Measurements from ENCODE around the gene MMP17.
"Not testable (repeated sequence)": the region's sequence is repeated elsewhere in the genome, so short reads cannot be mapped to it uniquely, and the experiment has no call there.

MMP17 gene

DNA sequence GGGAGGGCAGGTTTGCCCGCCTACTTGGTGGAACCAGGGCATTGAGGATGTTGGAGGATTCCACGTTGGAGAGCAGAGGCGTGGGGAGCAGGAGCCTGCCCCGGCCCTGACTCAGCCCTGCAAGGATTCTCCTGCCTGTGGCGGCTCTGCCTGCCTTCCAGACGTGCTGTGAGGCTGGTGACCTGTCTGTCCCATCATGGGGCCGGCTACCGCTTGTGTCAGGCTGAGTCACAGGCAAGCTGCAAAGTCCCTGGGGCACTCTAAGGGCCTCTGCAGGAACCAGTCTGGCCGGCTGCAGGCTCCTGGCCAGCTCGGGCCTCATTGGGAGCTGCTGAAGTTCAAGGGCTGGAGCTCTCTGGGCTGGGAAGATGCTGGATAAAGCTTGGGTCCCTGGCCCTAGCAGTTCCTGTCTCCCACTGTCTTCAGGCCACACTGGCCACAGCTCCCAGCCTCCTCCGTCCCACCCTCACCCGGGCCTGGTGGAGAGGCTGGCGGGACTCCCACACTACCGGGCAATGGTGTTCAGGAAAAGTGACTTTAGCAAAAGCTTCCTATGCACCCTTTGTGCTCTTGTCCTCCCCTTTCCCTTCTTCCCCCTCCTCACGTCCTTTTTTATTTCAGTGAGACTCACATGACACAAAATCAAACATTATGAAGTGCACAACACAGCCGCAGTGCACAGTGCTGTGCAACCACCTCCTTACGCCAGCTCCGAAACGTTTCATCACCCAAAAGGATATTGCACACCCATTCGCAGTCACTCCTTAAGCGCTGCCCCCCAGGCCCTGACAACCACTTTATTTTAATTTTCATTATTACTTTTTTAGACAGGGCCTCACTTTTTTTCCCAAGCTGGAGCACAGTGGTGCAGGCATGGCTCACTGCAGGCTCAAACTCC, 44.2 kb downstream of the MMP17 start:
- peak overlapping the region; percentile 19 for H3K4me3 ChIP-seq (ENCODE audit: low read depth, low read length)
- DNase-seq (ENCODE audit: low read depth): peak; percentile 98
- TF ChIP-seq MYC (IDR thresholded peaks at IDR 0.05; ENCODE audit: low read depth, low read length) (no peak; the same call in 1 of the 2 replicates), CTCF (IDR thresholded peaks at IDR 0.05; ENCODE audit: low read depth, low read length) (no peak), POLR2A (IDR thresholded peaks at IDR 0.05; ENCODE audit: extremely low read depth, insufficient read length) (peak; percentile 21), MAX (IDR thresholded peaks at IDR 0.05; ENCODE audit: low read depth, low read length) (peak; percentile 47)

- H3K4me3 ChIP-seq (ENCODE audit: low read depth, low read length): no peak overlapping the region
These were observed 45.1 kb downstream of the MMP17 start for GRCh38 chr12:131873293-131873692.

DNA sequence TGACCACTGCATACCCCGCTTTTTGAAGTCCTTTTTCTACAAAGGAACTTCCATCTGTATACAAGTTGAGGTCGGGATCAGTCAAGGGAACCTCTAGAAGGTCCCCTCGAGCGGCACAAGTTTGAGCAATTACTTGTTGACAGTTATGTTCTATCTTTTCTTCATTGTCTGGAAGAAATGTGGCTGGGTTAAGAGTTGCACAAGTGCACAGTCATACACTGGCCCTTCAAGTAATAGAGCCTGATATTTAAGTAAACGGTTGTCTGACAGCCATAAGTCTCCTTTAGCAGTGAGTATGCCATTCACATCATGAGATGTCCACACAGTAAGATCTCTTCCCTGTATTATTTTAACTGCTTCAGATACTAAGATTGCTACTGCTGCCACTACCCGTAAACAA, 46.8 kb downstream of the MMP17 start:
- peak; percentile 55 for DNase-seq (ENCODE audit: low read depth)

More at GRCh38 chr12:131873293-131873692, 45.1 kb downstream of the MMP17 start:
- peak; percentile 5 for DNase-seq (ENCODE audit: low read depth)
- TF ChIP-seq POLR2A (IDR thresholded peaks at IDR 0.05; ENCODE audit: extremely low read depth, insufficient read length): no peak
- TF ChIP-seq CTCF (IDR thresholded peaks at IDR 0.05; ENCODE audit: low read depth, low read length): no peak
- TF ChIP-seq MAX (IDR thresholded peaks at IDR 0.05; ENCODE audit: low read depth, low read length): no peak
- TF ChIP-seq MYC (IDR thresholded peaks at IDR 0.05; ENCODE audit: low read depth, low read length): no peak

DNA sequence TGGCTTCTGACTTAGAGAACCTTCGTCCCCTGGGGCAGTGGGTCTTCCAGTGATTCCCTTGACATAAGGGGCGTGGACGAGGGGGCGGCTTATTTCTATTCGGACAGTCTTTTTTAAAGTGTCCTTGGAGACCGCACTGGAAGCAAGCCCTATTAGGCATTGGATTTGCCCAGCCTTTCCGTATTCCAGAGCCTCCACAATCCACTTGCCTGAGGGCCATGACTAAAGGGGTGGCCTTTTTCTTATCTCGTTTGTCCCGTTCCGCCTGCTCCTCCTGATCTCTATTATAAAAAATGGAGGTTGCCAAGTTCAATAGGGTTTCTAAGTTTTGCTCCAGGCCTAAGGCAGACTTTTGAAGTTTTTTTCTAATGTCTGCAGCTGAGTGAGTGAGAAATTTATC, 49.0 kb downstream of the MMP17 start:
- not testable (repeated sequence) for H3K4me3 ChIP-seq (ENCODE audit: low read depth, low read length); DNase-seq (ENCODE audit: low read depth)

More for the DNA sequence above, 46.8 kb downstream of the MMP17 start:
- H3K4me3 ChIP-seq (ENCODE audit: low read depth, low read length): not testable (repeated sequence)

DNA sequence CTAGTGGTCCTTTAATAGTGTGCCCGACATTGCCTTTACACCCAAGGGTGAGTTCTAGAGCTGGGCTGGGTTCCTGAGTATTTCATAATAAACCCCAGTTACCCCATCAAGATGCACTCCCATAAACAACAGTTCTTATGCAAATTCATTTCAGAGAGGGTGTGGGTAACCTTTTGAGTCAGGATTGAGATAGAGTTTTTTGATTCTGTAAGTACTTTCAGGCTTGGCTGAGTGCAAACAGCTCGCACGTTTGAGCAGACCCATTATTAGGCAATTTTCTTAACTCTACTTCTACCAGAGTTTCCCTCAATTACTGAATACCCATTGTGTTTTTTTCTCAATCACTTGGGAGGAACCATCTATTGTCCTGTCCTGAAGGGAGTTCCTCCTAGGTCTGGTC, 50.2 kb downstream of the MMP17 start:
- peak; percentile 65 for DNase-seq (ENCODE audit: low read depth)
- not testable (repeated sequence) for H3K4me3 ChIP-seq (ENCODE audit: low read depth, low read length)

- TF ChIP-seq CTCF (IDR thresholded peaks at IDR 0.05; ENCODE audit: low read depth, low read length): no peak
- peak; percentile 71 for DNase-seq (ENCODE audit: low read depth)
- H3K4me3 ChIP-seq (ENCODE audit: low read depth, low read length): no peak overlapping the region
These were observed 54.8 kb downstream of the MMP17 start for GRCh38 chr12:131882804-131883520.

GRCh38 chr12:131883521-131883900, 55.3 kb downstream of the MMP17 start:
- DNase-seq (ENCODE audit: low read depth): no peak
- H3K4me3 ChIP-seq (ENCODE audit: low read depth, low read length): no peak overlapping the region
- no peak for TF ChIP-seq CTCF (IDR thresholded peaks at IDR 0.05; ENCODE audit: low read depth, low read length)
- no peak for TF ChIP-seq MYC (IDR thresholded peaks at IDR 0.05; ENCODE audit: low read depth, low read length)
- TF ChIP-seq POLR2A (IDR thresholded peaks at IDR 0.05; ENCODE audit: extremely low read depth, insufficient read length): no peak
- TF ChIP-seq MAX (IDR thresholded peaks at IDR 0.05; ENCODE audit: low read depth, low read length): no peak

DNA sequence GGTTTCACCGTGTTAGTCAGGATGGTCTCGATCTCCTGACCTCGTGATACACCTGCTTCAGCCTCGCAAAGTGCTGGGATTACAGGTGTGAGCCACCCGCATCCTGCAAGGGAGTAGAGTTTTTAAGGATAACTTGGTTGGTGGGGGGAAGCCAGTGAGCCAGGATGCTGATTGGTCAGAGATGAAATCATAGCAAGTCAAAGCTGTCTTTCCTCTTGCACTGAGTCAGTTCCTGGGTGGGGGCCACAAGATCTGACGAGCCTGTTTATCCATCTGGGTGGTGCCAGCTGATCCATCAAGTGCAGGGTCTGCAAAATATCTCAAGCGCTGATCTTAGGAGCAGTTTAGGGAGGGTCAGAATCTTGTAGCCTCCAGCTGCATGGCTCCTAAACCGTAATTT, 56.9 kb downstream of the MMP17 start:
- DNase-seq (ENCODE audit: low read depth); H3K4me3 ChIP-seq (ENCODE audit: low read depth, low read length): not testable (repeated sequence)

Measured in NB4 (cell line).